Astrocyte (in vitro differentiated cells and primary cell): ENCODE results near the gene GLT1D1. TPM values are rescaled to one million over a fixed set of nuclear protein-coding genes. Genes with fewer than 3 reads are reported as not detected.

Experiments
- DNase-seq: peaks from one replicate; pipeline ENCODE4 v3.0.0-alpha.2; 2010; ENCODE audit warnings: low read depth
- FAIRE-seq: peaks from 2 replicates; lab custom pipeline; 2011; peaks lifted over from hg19 to GRCh38; lab: Jason Lieb, UNC
- H2AFZ ChIP-seq: 2 replicates; pipeline ENCODE4 v1.6.0; 2012; ENCODE audit warnings: low read depth, low read length, inconsistent platforms
- H3K27ac ChIP-seq: 2 replicates; pipeline ENCODE4 v1.5.1; 2011; ENCODE audit warnings: low read depth, low read length, inconsistent platforms
- H3K27me3 ChIP-seq: 2 replicates; pipeline ENCODE4 v1.6.0; 2011; ENCODE audit warnings: low read length, inconsistent platforms; ENCODE audit not compliant: insufficient read depth
- H3K36me3 ChIP-seq: 2 replicates; pipeline ENCODE4 v1.5.1; 2011; ENCODE audit warnings: low read length, inconsistent platforms; ENCODE audit not compliant: insufficient read depth
- H3K4me1 ChIP-seq: 2 replicates; pipeline ENCODE4 v1.5.1; 2011; ENCODE audit warnings: low read length, inconsistent platforms; ENCODE audit not compliant: insufficient read depth
- H3K4me2 ChIP-seq: 2 replicates; pipeline ENCODE4 v1.6.0; 2012; ENCODE audit warnings: low read length, inconsistent platforms
- H3K4me3 ChIP-seq: 2 replicates; pipeline ENCODE4 v1.5.1; 2011; ENCODE audit warnings: low read depth, mild to moderate bottlenecking, low read length, inconsistent platforms; ENCODE audit not compliant: insufficient read depth
- H3K79me2 ChIP-seq: 2 replicates; pipeline ENCODE4 v1.6.0; 2012; ENCODE audit warnings: mild to moderate bottlenecking, low read length, inconsistent platforms; ENCODE audit not compliant: insufficient read depth
- H3K9ac ChIP-seq: 2 replicates; pipeline ENCODE4 v1.6.0; 2012; ENCODE audit warnings: mild to moderate bottlenecking, low read length, inconsistent platforms
- H3K9me3 ChIP-seq: 2 replicates; pipeline ENCODE4 v1.5.1; 2012; ENCODE audit warnings: low read depth, mild to moderate bottlenecking, low read length, inconsistent platforms; ENCODE audit not compliant: insufficient read depth
- H4K20me1 ChIP-seq: 2 replicates; pipeline ENCODE4 v1.6.0; 2012; ENCODE audit warnings: low read length, inconsistent platforms; ENCODE audit not compliant: insufficient read depth
- H3K27ac Mint-ChIP-seq: one replicate; pipeline ENCODE4 v1.8.0; 2021; ENCODE audit warnings: mild to moderate bottlenecking, mixed read lengths; ENCODE audit not compliant: unreplicated experiment
- H3K27me3 Mint-ChIP-seq: one replicate; pipeline ENCODE4 v1.8.0; 2021; ENCODE audit warnings: low read depth, mixed read lengths; ENCODE audit not compliant: unreplicated experiment
- H3K36me3 Mint-ChIP-seq: one replicate; pipeline ENCODE4 v1.8.0; 2021; ENCODE audit warnings: low read depth, mixed read lengths; ENCODE audit not compliant: unreplicated experiment
- H3K4me1 Mint-ChIP-seq: one replicate; pipeline ENCODE4 v1.8.0; 2021; ENCODE audit warnings: low read depth, mixed read lengths; ENCODE audit not compliant: unreplicated experiment
- H3K4me3 Mint-ChIP-seq: one replicate; pipeline ENCODE4 v1.8.0; 2021; ENCODE audit warnings: mild to moderate bottlenecking, moderate library complexity, mixed read lengths; ENCODE audit not compliant: unreplicated experiment
- H3K9me3 Mint-ChIP-seq: one replicate; pipeline ENCODE4 v1.8.0; 2021; ENCODE audit warnings: mild to moderate bottlenecking, mixed read lengths; ENCODE audit not compliant: unreplicated experiment
- CTCF ChIP-seq: IDR thresholded peaks from 2 replicates; pipeline ENCODE4 v1.5.1; 2011; ENCODE audit warnings: low read depth, mild to moderate bottlenecking, inconsistent platforms, low read length, moderate library complexity; ENCODE audit not compliant: insufficient read depth
- EZH2 ChIP-seq: IDR thresholded peaks from 2 replicates; pipeline ENCODE4 v1.6.1; 2012; ENCODE audit warnings: mild to moderate bottlenecking, low read length, inconsistent platforms; ENCODE audit not compliant: insufficient read depth
- total RNA-seq: library from RNA; stranded (reverse); gene quantifications from 2 replicates; pipeline ENCODE4 v1.2.1, GENCODE V29; 2021

The GLT1D1 gene
- total RNA-seq, 1 donor from 2014 or later = 0.16 TPM

DNA sequence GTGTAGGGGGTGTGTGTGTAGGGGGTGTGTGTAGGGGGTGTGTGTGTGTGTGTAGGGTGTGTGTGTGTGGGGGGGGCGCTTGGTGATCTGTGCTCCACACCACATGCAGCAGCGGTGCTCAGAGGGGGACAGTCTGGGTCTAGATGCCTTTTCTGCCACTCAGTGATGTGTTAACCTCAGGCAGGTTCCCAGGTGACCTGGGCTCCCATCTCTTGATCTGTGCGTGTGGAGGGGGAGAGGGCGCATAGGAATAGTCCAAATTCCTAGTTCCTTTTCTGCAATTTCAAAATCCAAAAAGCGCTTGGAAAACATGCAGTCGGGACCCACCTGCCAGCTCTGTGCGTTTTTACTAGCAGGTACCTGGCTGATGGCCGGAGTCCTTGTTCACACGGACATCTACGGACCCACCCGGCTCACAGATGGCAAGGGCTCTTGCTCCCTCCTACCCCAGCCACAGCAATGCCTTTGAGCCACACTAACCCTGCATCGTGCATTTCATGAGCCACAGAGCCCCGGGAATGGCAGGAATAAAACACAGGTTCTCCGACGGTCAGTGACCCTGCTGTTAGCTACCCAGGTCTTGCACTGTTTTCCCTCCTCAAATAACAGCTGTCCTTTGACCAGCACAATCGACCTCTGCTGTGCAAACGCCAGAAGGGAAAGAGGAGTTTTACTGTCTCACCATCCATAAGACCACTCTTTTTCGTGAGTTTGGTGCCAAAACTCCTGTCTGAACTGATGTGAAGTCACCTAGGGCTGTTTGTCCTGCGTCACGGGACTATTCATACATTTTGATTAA, 120.8 kb downstream of the GLT1D1 start:
- no peak overlapping the region for H3K4me3 ChIP-seq
- Mint-ChIP-seq H3K27ac (no peak overlapping the region), H3K4me1 (no peaks in the 10 kb centered on the region), H3K4me3 (no peak overlapping the region), H3K9me3 (peaks cover 7% of the 10 kb centered on the region), H3K36me3 (no peaks in the 10 kb centered on the region), H3K27me3 (peaks cover 7% of the 10 kb centered on the region)
- H3K27me3 ChIP-seq = no peaks in the 10 kb centered on the region
- H3K4me1 ChIP-seq = no peaks in the 10 kb centered on the region
- H3K79me2 ChIP-seq = no peaks in the 10 kb centered on the region
- H3K27ac ChIP-seq = no peak overlapping the region
- no peak overlapping the region for H3K4me2 ChIP-seq
- no peaks in the 10 kb centered on the region for H3K36me3 ChIP-seq
- H4K20me1 ChIP-seq = no peaks in the 10 kb centered on the region
- no peak for FAIRE-seq
- TF ChIP-seq CTCF (no peak), EZH2 (no peak)
- no peak overlapping the region for H2AFZ ChIP-seq
- H3K9me3 ChIP-seq = no peaks in the 10 kb centered on the region
- no peak overlapping the region for H3K9ac ChIP-seq
- no peak for DNase-seq

- Mint-ChIP-seq H3K4me3 (no peak overlapping the region), H3K27ac (no peak overlapping the region), H3K36me3 (no peaks in the 10 kb centered on the region), H3K9me3 (peaks cover 7% of the 10 kb centered on the region), H3K27me3 (peaks cover 7% of the 10 kb centered on the region), H3K4me1 (no peaks in the 10 kb centered on the region)
- H4K20me1 ChIP-seq = no peaks in the 10 kb centered on the region
- H3K9me3 ChIP-seq = no peaks in the 10 kb centered on the region
- H3K9ac ChIP-seq = no peak overlapping the region
- H3K79me2 ChIP-seq = no peaks in the 10 kb centered on the region
- H3K4me3 ChIP-seq = no peak overlapping the region
- no peak overlapping the region for H3K27ac ChIP-seq
- no peaks in the 10 kb centered on the region for H3K36me3 ChIP-seq
- no peak overlapping the region for H3K4me2 ChIP-seq
- no peak for FAIRE-seq
- TF ChIP-seq EZH2 = no peak
- TF ChIP-seq CTCF = no peak
- DNase-seq = no peak
- no peaks in the 10 kb centered on the region for H3K27me3 ChIP-seq
- H3K4me1 ChIP-seq = no peaks in the 10 kb centered on the region
- no peak overlapping the region for H2AFZ ChIP-seq
These were observed 121.6 kb downstream of the GLT1D1 start for GRCh38 chr12:128974881-128975280.

DNA sequence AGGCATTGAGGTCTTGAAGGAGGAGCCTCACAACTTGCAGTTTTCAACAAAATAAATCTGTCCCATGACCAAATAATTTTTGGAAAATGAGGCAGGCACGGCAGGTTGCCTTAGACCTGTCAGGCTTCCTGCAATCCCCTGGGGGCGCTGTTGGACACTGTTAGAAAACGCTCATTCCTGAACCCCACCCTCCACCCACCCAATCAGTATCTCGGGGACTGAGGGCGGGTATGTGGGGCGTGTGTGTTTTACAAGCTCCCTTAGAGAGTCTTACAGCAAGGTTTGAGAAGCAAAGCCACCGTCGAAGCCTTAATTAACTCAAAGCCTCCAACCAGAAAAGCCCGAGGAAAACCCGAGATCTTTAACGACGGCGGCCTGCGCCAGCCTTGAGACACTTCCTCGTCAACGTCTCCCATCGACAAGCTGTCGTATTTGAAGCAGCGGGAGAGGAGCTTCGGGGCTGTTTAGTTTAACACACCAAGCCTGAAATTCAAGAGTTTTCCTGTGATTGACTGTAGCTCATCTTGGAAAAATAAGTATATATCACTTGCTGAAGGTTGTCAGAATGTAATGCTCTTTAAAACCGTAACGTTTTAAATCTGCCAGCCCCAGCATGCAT, 123.0 kb downstream of the GLT1D1 start:
- no peak overlapping the region for H3K9ac ChIP-seq
- H3K4me3 ChIP-seq = no peak overlapping the region
- no peaks in the 10 kb centered on the region for H3K79me2 ChIP-seq
- H3K4me1 Mint-ChIP-seq = no peaks in the 10 kb centered on the region
- DNase-seq = no peak
- peaks cover 7% of the 10 kb centered on the region for H3K9me3 Mint-ChIP-seq
- H3K4me3 Mint-ChIP-seq = no peak overlapping the region
- H3K4me2 ChIP-seq = peak overlapping the region; percentile 15
- H3K36me3 Mint-ChIP-seq = no peaks in the 10 kb centered on the region
- H3K27me3 ChIP-seq = no peaks in the 10 kb centered on the region
- H3K27ac Mint-ChIP-seq = no peak overlapping the region
- no peak for FAIRE-seq
- H3K27ac ChIP-seq = no peak overlapping the region
- no peak for TF ChIP-seq CTCF
- TF ChIP-seq EZH2 = no peak
- H3K4me1 ChIP-seq = no peaks in the 10 kb centered on the region
- H3K9me3 ChIP-seq = no peaks in the 10 kb centered on the region
- no peaks in the 10 kb centered on the region for H3K27me3 Mint-ChIP-seq
- H3K36me3 ChIP-seq = no peaks in the 10 kb centered on the region
- H2AFZ ChIP-seq = no peak overlapping the region
- H4K20me1 ChIP-seq = no peaks in the 10 kb centered on the region
